Measurements from ENCODE around the gene ABCA4. TPM values are rescaled to one million over a fixed set of nuclear protein-coding genes. Genes with fewer than 3 reads are reported as not detected.

The ABCA4 gene
- total RNA-seq, 1 donor from 2014 or later: 0.49 TPM

DNA sequence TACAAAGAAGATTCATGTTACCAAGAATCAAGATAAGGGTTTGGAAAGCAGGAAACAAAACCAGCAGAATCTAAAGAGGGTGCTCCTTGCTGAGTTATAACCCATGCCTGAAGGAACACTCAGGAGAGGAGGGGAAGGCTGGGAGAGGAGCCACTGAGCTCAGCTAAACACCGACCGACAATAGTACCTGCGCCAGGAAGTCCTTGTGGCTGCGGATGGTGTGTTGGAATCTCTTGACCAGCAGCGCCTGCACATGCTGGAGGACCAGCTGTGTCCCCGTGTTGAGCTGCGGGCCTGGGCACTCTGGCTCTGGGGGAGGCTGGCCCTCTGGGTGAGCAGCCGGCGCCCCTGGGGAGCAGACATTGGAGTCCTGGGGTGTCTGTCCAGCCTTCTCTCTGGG lies 89.4 kb downstream of the ABCA4 start:
- no peaks in the 10 kb centered on the region for H3K36me3 ChIP-seq
- H3K9me3 ChIP-seq: no peaks in the 10 kb centered on the region
- no peak for TF ChIP-seq POLR2AphosphoS5 (IDR thresholded peaks at IDR 0.05; ENCODE audit: insufficient read depth in 1 of 2, low read depth in 1 of 2)
- TF ChIP-seq, protein P1, sequence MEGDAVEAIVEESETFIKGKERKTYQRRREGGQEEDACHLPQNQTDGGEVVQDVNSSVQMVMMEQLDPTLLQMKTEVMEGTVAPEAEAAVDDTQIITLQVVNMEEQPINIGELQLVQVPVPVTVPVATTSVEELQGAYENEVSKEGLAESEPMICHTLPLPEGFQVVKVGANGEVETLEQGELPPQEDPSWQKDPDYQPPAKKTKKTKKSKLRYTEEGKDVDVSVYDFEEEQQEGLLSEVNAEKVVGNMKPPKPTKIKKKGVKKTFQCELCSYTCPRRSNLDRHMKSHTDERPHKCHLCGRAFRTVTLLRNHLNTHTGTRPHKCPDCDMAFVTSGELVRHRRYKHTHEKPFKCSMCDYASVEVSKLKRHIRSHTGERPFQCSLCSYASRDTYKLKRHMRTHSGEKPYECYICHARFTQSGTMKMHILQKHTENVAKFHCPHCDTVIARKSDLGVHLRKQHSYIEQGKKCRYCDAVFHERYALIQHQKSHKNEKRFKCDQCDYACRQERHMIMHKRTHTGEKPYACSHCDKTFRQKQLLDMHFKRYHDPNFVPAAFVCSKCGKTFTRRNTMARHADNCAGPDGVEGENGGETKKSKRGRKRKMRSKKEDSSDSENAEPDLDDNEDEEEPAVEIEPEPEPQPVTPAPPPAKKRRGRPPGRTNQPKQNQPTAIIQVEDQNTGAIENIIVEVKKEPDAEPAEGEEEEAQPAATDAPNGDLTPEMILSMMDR (IDR thresholded peaks at IDR 0.05): no peak
- TF ChIP-seq POLR2A (IDR thresholded peaks at IDR 0.05): no peak
- H3K27ac ChIP-seq: no peak overlapping the region
- H3K4me1 ChIP-seq: peaks cover 7% of the 10 kb centered on the region
- H3K27me3 ChIP-seq: no peaks in the 10 kb centered on the region
- no peak overlapping the region for H3K4me3 ChIP-seq
- DNase-seq (ENCODE audit: extremely low spot score in 2 of 2): no peak
- intact Hi-C loops (cut with DNase I): no loop called here

DNA sequence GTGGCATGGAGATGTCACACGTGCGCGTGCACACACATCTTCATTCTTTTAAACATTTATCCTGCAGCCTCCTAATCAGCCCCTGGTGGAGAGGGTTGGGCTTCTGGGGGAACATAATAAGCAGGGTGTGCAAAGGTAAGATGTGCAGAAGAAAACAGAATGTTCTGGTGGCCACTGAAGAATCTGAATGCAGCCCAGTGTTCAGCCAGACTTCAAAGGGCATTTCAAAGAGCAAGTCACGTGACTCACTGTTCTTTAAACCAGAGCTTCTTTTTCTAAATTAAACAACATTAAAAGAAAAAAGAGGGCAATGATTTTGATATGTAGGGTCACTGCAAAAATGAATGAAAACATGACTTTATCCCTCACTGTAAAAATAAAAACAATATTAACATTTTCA lies 89.8 kb downstream of the ABCA4 start:
- H3K9me3 ChIP-seq: no peaks in the 10 kb centered on the region
- no peaks in the 10 kb centered on the region for H3K36me3 ChIP-seq
- H3K4me1 ChIP-seq: peaks cover 2% of the 10 kb centered on the region
- H3K27me3 ChIP-seq: no peaks in the 10 kb centered on the region
- H3K4me3 ChIP-seq: no peak overlapping the region
- no peak for DNase-seq (ENCODE audit: extremely low spot score in 2 of 2)
- intact Hi-C loops (cut with DNase I): no loop called here
- TF ChIP-seq, protein P1 (IDR thresholded peaks at IDR 0.05): no peak
- no peak for TF ChIP-seq POLR2A (IDR thresholded peaks at IDR 0.05)
- no peak for TF ChIP-seq POLR2AphosphoS5 (IDR thresholded peaks at IDR 0.05; ENCODE audit: insufficient read depth in 1 of 2, low read depth in 1 of 2)
- no peak overlapping the region for H3K27ac ChIP-seq

DNA sequence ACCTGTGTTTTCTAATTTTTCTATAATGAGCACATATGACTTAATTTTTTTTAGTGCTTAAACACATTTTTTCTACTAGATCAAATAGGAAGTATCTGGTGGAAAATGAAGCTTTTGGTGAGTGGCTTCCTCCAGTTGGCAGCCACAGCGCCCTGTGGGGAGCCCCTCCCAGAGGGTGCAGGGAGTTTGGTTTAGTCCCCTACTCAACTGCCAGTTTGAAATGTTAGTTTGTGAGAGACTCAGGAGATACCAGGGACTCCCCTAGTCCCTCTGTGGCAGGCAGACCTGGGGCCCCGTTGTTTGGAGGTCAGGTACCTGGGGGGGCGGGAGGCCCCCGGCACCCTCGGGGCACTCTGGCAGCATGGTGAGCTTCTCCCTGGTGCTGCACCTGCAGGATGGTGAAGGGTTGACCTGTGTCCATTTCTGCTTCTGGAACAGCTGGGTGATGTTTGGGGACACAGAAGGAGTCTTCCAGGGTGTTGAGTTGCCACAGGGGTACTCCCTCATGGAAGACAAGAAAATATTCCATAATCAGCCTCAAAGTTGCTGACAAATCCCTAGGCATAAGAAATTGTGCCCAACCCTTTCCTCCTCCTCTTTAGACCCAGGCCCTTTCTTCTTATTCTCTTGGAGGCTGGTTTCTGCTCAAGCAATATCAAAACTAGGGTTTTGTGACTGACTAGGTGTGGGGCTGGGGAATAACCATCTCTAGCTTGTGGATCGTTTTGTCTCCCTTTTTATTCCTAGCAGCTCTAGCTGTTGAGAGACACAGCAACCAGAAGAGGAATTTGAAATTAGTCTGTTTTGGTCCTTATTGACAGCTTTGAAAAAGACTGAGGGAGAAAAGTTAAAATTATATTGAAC lies 91.6 kb downstream of the ABCA4 start:
- DNase-seq (ENCODE audit: extremely low spot score in 2 of 2): no peak
- Histone ChIP-seq H3K27me3 (no peaks in the 10 kb centered on the region), H3K27ac (no peak overlapping the region), H3K36me3 (no peaks in the 10 kb centered on the region), H3K4me1 (no peaks in the 10 kb centered on the region), H3K9me3 (no peaks in the 10 kb centered on the region), H3K4me3 (no peak overlapping the region)
- TF ChIP-seq, protein P1 (IDR thresholded peaks at IDR 0.05): no peak
- TF ChIP-seq POLR2A (IDR thresholded peaks at IDR 0.05): no peak
- no peak for TF ChIP-seq POLR2AphosphoS5 (IDR thresholded peaks at IDR 0.05; ENCODE audit: insufficient read depth in 1 of 2, low read depth in 1 of 2)
- intact Hi-C loops (cut with DNase I): no loop called here

DNA sequence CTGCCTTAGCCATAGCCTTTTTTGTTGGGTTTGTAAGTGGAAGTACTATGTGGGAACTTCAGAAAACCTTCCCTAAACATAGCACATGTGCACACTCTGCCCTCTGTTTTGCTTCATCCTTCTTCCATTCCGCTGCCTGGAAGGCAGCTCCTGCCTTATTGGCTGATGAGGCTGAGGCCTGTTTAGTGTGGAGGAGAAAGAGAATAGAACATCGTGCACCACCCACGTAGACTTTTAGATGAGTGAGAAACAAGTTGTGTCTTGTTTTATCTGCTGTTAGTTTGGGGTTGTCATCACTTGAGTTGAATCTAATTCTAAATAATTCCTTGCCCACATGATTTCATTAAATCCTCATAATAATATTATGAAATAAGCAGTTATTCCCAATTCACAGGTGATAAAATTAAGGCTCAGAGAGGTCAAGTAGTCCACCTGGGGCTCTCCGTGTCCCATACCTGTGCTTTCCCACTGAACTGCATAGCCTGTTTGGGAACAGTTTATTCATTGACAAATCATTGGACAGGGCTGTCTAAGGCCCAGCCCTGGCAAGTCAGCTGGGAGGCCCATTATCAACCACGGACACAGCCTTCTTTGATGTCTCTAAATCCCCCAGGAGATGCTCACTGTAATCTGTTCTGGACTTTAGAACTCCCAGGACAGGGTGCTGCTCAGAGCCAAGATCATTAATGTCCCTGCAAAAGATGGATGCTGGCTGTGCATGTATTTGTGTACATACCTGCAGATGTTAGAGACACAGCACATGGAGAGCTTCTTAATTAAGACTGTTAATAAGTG lies 93.0 kb downstream of the ABCA4 start:
- H3K4me1 ChIP-seq: no peaks in the 10 kb centered on the region
- no peak overlapping the region for H3K27ac ChIP-seq
- H3K4me3 ChIP-seq: no peak overlapping the region
- no peaks in the 10 kb centered on the region for H3K27me3 ChIP-seq
- intact Hi-C loops (cut with DNase I): no loop called here
- no peak for DNase-seq (ENCODE audit: extremely low spot score in 2 of 2)
- no peaks in the 10 kb centered on the region for H3K36me3 ChIP-seq
- no peaks in the 10 kb centered on the region for H3K9me3 ChIP-seq
- TF ChIP-seq POLR2AphosphoS5 (IDR thresholded peaks at IDR 0.05; ENCODE audit: insufficient read depth in 1 of 2, low read depth in 1 of 2) (no peak), POLR2A (IDR thresholded peaks at IDR 0.05) (no peak)
- TF ChIP-seq, protein P1 (IDR thresholded peaks at IDR 0.05): no peak
